Mammary epithelial cell (primary cell): ENCODE results near the gene ZNF804A.

Experiments
- EZH2 ChIP-seq: IDR thresholded peaks from 2 replicates; pipeline ENCODE4 v1.6.1; 2012; ENCODE audit warnings: low read length, inconsistent platforms, borderline replicate concordance
- TF ChIP-seq, protein P1 (sequence below), 2 donors: IDR thresholded peaks in 1 of 2; conservative IDR thresholded peaks in 1 of 2; 2 replicates each; pipeline ENCODE4 v1.5.1; 2011 to 2012; ENCODE audit warnings: inconsistent platforms in 2 of 2, low read length in 2 of 2, mild to moderate bottlenecking in 2 of 2, control low read depth in 1 of 2, low read depth in 1 of 2; ENCODE audit not compliant: insufficient read depth in 1 of 2; ENCODE audit errors: extremely low read depth in 1 of 2

DNA sequence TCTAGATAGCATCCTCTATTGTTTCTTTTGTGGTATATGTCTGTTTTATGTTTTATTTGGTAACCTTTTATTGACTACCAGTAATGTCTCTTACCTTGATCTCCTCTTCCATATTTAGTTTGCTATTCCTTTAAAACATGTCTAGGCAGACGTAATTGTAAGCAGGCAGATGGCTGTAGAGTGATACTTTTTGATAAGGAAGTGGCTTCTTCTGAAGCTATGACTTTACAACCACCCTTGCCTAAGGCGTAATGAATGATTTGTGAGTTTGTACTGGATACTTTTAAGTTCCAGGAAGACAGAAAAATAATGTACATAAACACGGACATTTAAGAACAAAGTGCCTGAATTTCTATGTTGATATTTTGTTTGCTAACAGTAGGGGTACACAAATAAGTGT, 85.6 kb downstream of the ZNF804A start:
- TF ChIP-seq, protein P1, sequence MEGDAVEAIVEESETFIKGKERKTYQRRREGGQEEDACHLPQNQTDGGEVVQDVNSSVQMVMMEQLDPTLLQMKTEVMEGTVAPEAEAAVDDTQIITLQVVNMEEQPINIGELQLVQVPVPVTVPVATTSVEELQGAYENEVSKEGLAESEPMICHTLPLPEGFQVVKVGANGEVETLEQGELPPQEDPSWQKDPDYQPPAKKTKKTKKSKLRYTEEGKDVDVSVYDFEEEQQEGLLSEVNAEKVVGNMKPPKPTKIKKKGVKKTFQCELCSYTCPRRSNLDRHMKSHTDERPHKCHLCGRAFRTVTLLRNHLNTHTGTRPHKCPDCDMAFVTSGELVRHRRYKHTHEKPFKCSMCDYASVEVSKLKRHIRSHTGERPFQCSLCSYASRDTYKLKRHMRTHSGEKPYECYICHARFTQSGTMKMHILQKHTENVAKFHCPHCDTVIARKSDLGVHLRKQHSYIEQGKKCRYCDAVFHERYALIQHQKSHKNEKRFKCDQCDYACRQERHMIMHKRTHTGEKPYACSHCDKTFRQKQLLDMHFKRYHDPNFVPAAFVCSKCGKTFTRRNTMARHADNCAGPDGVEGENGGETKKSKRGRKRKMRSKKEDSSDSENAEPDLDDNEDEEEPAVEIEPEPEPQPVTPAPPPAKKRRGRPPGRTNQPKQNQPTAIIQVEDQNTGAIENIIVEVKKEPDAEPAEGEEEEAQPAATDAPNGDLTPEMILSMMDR (conservative IDR thresholded peaks at IDR 0.05 in 1 of 2, IDR thresholded peaks at IDR 0.05 in 1 of 2; ENCODE audit: extremely low read depth in 1 of 2, insufficient read depth in 1 of 2, low read depth in 1 of 2, low read length in 2 of 2), result no peak
- TF ChIP-seq EZH2, result no peak
